Kidney (tissue), 14 donors: ENCODE results near the gene TMEM61. TPM values are rescaled to one million over a fixed set of nuclear protein-coding genes. Genes with fewer than 3 reads are reported as not detected.

Experiments used
- DNase-seq, 5 donors: peaks; one replicate each; pipeline ENCODE4 v3.0.0-alpha.2; 2013 to 2020
- FAIRE-seq: peaks from 2 replicates; lab custom pipeline; 2012; peaks lifted over from hg19 to GRCh38; lab: Jason Lieb, UNC
- H3K27ac ChIP-seq, 2 donors: one replicate each; pipeline ENCODE4 v1.7.0; 2013; ENCODE audit warnings: low read depth in 2 of 2, low read length in 2 of 2, inconsistent platforms in 1 of 2
- H3K27me3 ChIP-seq: one replicate; pipeline ENCODE4 v1.7.1; 2013; ENCODE audit warnings: low read length, inconsistent platforms; ENCODE audit not compliant: control insufficient read depth, insufficient read depth
- H3K36me3 ChIP-seq, 3 donors: one replicate each; pipeline versions ENCODE4 v1.7.0 to v1.7.1; 2013; ENCODE audit warnings: low read length in 3 of 3, control low read depth in 1 of 3, inconsistent platforms in 1 of 3; ENCODE audit not compliant: insufficient read depth in 3 of 3, control insufficient read depth in 2 of 3
- H3K4me1 ChIP-seq, 3 donors: one replicate each; pipeline versions ENCODE4 v1.7.0 to v1.7.1; 2013; ENCODE audit warnings: low read length in 3 of 3, inconsistent platforms in 1 of 3, low read depth in 1 of 3; ENCODE audit not compliant: control insufficient read depth in 2 of 3, insufficient read depth in 2 of 3
- H3K4me3 ChIP-seq, 3 donors: one replicate each; pipeline versions ENCODE4 v1.7.0 to v1.8.1; 2013; ENCODE audit warnings: low read length in 3 of 3, control low read depth in 1 of 3, inconsistent platforms in 1 of 3
- H3K9ac ChIP-seq, 3 donors: one replicate each; pipeline versions ENCODE4 v1.7.0 to v1.7.1; 2013; ENCODE audit warnings: low read length in 3 of 3, control low read depth in 1 of 3, inconsistent platforms in 1 of 3
- H3K9me3 ChIP-seq, 3 donors: one replicate each; pipeline versions ENCODE4 v1.7.0 to v1.7.1; 2013; ENCODE audit warnings: low read length in 3 of 3, control low read depth in 1 of 3, inconsistent platforms in 1 of 3; ENCODE audit not compliant: control insufficient read depth in 2 of 3, insufficient read depth in 1 of 3
- intact Hi-C: fragments of 100-400 bp; cut with DNase I; formaldehyde crosslinking; loops from one replicate; pipeline ENCODE4 v1.11.1; 2022
- polyA plus RNA-seq: library from polyadenylated mRNA; stranded (reverse); fragments of 350-450 nt; fragmentation: Illumina TruSeq; extraction: RNeasy Lipid Tissue Mini Kit (QIAGEN cat#74804); gene quantifications from one replicate; pipeline ENCODE4 v1.2.3, GENCODE V29; 2014; ENCODE audit warnings: low read depth, low replicate concordance; ENCODE audit not compliant: insufficient read depth
- total RNA-seq: library from RNA; stranded (reverse); fragmentation: NEBNext Ultra II Directional; extraction: Animal tissue kit (Norgen Biotek cat#: 25700); gene quantifications from one replicate; pipeline ENCODE4 v1.2.1, GENCODE V29; 2021
- TF ChIP-seq, protein P1 (sequence below): IDR thresholded peaks from 3 replicates; pipeline ENCODE4 v1.5.1; 2012; ENCODE audit warnings: mild to moderate bottlenecking, moderate library complexity, borderline replicate concordance; ENCODE audit not compliant: insufficient read depth; ENCODE audit errors: extremely low read depth
- donor health status: control.
- donor health status: control.
- donor health status: control.
- donor health status: control.
- donor health status: control.
- donor health status: DM: yes; HTN: yes; CAD: no.
- donor health status: Normal renal cell carcinoma (clear cell type).

Gene TMEM61
- total and polyA plus RNA-seq, 2 donors from 2014 or later, result 7.0 to 42.7 TPM

DNA sequence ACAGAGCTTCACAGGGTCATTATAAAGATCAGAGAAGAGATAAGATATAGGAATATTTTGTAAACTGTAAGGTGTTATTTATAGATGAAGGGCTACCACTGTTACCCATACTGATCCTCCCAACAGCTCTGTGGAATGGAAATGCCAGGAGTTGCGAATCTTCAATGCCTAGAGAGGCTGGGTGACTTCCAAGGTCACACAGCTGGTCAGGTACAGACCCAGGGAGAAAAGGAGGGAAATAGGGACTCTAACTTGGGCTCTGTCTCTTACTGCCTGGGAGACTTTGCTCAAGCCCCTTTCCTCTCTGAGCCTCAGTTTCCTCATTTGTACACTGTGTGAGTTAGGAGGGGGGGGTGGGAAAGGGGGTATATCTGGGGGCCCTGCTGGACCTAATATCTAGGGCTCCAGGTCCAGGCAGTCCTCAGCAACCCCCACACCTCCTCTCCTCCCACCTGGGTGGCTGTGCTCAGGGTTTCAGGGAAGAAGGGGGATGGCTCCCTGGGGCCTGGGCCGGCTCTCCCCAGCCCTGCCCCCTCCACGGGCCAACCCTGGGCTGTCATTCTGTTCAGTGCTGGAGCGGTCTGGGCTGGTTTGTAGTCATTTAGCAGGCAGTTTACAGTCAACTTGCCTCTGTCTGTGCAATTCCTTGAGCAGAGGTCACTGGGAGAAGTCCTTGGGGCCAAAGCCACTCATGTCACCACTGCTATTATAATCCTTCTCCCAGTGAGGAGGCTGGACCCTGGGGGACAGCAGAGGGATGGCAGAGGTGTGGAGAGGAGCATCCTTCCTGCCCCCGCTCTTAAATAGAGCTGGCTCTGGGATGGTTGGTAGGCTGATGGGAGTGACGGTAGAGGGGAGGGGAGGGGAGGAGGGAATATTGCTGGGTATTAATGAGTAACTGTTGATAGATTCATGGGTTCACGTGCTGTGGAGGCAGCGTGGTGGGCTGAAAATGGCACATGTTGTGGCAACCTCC, 20.0 kb downstream of the TMEM61 start:
- H3K4me1 ChIP-seq, result peaks cover 0 to 9% (median 0%) of the 10 kb centered on the region in 3 donors
- H3K9ac ChIP-seq, result peak overlapping the region in 2 of 3 donors; percentile 33 to 65
- intact Hi-C loops, result no loop called here
- H3K36me3 ChIP-seq, result peaks cover 0 to 4% (median 0%) of the 10 kb centered on the region in 3 donors
- DNase-seq, result peak in 4 of 5 donors; percentile 42 to 64 (median 48)
- no peaks in the 10 kb centered on the region for H3K9me3 ChIP-seq
- H3K27ac ChIP-seq, result peak overlapping the region; percentile 75 to 91
- H3K27me3 ChIP-seq, result peaks cover 11% of the 10 kb centered on the region
- TF ChIP-seq, protein P1, sequence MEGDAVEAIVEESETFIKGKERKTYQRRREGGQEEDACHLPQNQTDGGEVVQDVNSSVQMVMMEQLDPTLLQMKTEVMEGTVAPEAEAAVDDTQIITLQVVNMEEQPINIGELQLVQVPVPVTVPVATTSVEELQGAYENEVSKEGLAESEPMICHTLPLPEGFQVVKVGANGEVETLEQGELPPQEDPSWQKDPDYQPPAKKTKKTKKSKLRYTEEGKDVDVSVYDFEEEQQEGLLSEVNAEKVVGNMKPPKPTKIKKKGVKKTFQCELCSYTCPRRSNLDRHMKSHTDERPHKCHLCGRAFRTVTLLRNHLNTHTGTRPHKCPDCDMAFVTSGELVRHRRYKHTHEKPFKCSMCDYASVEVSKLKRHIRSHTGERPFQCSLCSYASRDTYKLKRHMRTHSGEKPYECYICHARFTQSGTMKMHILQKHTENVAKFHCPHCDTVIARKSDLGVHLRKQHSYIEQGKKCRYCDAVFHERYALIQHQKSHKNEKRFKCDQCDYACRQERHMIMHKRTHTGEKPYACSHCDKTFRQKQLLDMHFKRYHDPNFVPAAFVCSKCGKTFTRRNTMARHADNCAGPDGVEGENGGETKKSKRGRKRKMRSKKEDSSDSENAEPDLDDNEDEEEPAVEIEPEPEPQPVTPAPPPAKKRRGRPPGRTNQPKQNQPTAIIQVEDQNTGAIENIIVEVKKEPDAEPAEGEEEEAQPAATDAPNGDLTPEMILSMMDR, result no peak
- no peak for FAIRE-seq
- H3K4me3 ChIP-seq, result peak overlapping the region in 2 of 3 donors; percentile 56 to 60

DNA sequence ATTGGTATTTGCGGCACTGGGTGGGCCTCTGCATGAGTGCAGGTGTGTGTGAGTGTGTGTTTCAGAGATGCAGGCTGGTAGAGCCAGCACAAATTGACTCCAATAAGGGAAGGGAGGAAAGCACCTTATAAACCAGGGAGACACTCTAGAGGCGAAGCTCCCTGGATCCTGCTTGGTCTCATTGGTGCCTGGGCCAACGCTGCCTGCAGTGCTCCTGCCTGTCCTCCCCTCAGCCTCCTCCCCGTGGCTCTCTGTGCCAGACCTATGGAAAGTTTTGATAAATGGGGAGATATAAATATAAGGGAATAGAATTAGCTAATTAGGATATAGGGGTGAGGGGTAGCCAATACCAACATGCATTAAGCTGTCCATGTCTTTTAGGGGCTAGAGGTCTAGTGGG, 20.9 kb downstream of the TMEM61 start:
- DNase-seq (peak in 1 of 5 donors; percentile 12), FAIRE-seq (no peak)
- H3K4me1 ChIP-seq, result peaks cover 0 to 7% (median 0%) of the 10 kb centered on the region in 3 donors
- peaks cover 0 to 4% (median 0%) of the 10 kb centered on the region in 3 donors for H3K36me3 ChIP-seq
- H3K27ac ChIP-seq, result peak overlapping the region; percentile 75 to 91
- TF ChIP-seq, protein P1, result no peak
- H3K4me3 ChIP-seq, result peak overlapping the region in 2 of 3 donors; percentile 56 to 60
- intact Hi-C loops, result no loop called here
- H3K9me3 ChIP-seq, result no peaks in the 10 kb centered on the region
- peaks cover 11% of the 10 kb centered on the region for H3K27me3 ChIP-seq
- H3K9ac ChIP-seq, result peak overlapping the region in 2 of 3 donors; percentile 37 to 65

DNA sequence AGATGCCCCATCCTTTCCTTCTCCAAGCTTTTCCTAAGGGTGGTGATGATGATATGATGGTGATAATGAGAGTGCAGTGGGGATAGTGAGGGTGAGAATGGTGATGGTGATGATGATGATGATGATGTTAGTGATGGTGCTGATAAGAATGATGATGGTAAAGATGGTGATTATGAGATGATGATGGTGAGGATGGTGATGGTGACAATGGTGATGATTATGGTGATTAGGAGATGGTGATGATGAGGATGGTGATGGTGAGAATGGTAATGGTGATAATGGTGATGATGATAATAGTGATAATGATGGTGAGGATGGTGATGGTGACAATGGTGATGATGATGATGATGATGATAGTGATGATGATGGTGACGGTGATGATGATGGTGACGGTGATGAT, 22.3 kb downstream of the TMEM61 start:
- intact Hi-C loops, result no loop called here
- no peaks in the 10 kb centered on the region for H3K9me3 ChIP-seq

More for the DNA sequence above, 22.3 kb downstream of the TMEM61 start:
- H3K9ac ChIP-seq, result no peak overlapping the region
- H3K4me1 ChIP-seq, result peaks cover 0 to 7% (median 0%) of the 10 kb centered on the region in 3 donors
- peaks cover 0 to 4% (median 0%) of the 10 kb centered on the region in 3 donors for H3K36me3 ChIP-seq
- no peak overlapping the region for H3K27ac ChIP-seq
- H3K4me3 ChIP-seq, result peak overlapping the region in 2 of 3 donors; percentile 11 to 60
- no peak for FAIRE-seq
- peaks cover 3% of the 10 kb centered on the region for H3K27me3 ChIP-seq
- TF ChIP-seq, protein P1, result no peak
- no peak for DNase-seq
